ENCODE measurements around the gene PCBP3. TPM values are rescaled to one million over a fixed set of nuclear protein-coding genes. Genes with fewer than 3 reads are reported as not detected.

The PCBP3 gene
- polyA plus RNA-seq, 3 donors = 1.7 to 2.5 (median 2.4) TPM

DNA sequence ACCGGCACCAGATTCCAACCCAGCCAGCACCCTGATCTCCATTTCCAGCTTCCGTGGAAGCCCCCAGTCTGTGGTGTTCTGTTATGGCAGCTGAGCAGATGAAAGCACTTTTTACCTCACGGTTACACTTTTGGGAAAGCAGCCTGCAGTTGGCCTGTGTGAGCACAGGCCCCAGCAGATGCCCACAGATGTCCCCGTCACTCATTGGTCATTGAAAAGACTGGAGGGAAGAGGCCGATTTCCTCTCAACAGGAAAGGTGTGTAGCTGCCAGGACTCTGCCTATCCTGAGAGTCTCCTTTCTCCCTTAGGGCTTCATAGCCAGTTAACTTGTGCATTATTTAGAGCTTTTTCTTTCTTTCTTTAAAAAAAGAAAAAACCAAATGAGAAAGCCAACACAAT is 123.0 kb downstream of the PCBP3 start:
- no peak for DNase-seq (ENCODE audit: extremely low read depth in 1 of 11, low read depth in 9 of 11, low spot score in 4 of 11)

- no peak for DNase-seq (ENCODE audit: extremely low read depth in 1 of 11, low read depth in 9 of 11, low spot score in 4 of 11)
These were observed 123.8 kb downstream of the PCBP3 start for GRCh38 chr21:45767071-45768006.

DNA sequence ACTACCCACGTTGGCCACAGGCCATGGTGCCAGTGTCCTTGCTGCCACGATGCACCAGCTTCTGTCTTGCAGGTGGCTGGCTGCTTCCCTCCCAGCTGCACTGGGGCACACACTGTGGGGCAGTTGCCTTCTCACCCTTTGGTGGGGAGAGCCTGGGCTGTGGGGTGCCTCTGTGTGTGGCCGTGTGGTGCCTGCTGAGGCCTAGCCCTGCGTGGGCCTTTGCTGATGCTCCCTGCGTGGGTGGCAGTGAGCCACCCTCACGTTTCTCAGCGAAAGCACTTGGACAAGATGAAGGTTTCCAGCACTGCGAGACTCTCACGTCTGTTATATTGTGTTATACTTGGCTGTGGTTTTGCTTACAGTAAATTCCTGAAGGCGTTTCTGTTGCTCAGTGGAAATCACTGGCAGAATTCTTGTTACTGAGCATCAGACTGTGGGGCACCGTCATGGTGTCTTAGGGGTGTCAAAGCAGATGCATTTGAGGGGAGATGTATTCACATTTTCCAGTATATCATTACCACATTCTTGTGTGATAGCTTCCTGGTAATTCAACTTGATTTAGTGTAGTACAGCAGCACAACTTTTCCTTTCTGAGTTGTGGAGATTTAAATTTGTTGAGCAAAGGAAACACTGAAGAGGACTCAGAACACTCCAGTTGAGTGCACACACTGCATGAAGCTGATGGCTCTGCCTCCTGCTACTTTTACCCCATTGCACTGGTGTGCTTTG is 124.7 kb downstream of the PCBP3 start:
- DNase-seq (ENCODE audit: extremely low read depth in 1 of 11, low read depth in 9 of 11, low spot score in 4 of 11) = no peak

DNA sequence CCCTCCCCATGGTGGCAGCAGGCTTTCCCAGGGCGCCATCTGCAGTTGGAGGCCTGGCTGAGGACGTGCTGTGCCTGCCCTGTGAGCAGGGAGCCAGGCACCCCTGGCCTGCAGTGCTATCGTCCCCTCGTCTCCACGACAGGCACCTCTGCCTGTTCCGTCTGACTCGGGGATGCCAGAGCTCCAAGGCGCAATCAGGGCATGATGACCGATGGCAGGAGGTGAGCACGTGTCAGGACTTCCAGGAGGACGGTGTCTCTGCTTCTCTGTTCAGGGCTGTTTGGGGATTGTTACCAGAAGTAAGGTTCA is 125.2 kb downstream of the PCBP3 start:
- DNase-seq (ENCODE audit: extremely low read depth in 1 of 11, low read depth in 9 of 11, low spot score in 4 of 11) = no peak

DNA sequence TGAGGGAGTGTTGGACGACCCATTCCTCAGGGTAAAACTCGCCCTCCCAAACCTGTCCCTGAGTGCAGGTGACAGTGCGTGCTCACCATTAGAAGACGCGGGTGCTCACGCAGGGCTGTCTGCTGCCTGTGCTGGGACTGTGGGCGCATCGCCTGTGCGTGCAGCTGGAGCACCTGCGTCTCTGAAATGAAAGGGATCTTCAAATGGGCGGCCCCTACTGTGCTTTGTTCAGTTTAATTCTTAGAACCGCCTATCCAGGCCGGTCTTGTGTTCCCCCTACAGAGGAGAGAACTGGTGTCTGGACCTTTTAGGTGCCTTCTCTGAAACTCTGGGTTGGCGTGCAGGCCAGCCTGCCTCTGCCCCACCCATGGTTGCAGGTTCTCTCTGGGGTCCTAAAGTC is 125.8 kb downstream of the PCBP3 start:
- no peak for DNase-seq (ENCODE audit: extremely low read depth in 1 of 11, low read depth in 9 of 11, low spot score in 4 of 11)

DNA sequence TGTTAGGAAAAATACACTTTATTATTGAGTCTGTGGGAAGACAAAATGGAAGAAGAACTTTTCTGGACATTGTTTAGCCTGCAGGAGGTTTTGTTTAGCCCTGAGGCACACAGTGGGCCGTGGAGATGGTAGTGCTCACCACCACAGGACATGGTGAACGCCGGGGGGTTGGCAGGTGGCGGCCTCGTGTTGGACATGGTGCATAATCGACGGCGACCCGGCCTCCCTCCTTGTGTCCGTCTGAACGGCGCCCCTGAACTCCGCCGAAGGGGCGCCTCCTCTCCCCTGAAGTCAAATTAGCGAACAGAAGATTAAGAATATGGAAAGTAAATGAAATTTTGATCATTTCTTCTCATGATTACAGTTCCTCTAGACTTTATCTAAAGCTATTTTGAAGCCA is 126.4 kb downstream of the PCBP3 start:
- DNase-seq (ENCODE audit: extremely low read depth in 1 of 11, low read depth in 9 of 11, low spot score in 4 of 11) = no peak

GRCh38 chr21:45772180-45772579 is 128.7 kb downstream of the PCBP3 start:
- DNase-seq (ENCODE audit: extremely low read depth in 1 of 11, low read depth in 9 of 11, low spot score in 4 of 11) = no peak

DNA sequence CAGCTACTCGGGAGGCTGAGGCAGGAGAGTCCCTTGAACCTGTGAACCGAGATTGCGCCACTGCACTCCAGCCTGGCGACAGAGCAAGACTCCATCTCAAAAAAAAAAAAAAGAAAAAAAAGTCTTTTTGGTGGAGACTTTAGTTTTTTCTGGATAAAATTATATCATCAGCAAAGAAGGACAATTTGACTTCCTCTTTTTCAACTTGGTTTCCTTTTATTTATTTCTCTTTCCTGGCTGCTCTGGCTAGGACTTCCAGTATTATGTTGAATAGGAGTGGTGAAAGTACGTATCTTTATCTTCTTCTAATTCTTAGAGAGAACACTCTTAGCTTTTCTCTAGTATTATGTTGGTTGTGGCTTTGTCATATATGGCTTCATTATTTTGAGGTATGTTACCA is 130.8 kb downstream of the PCBP3 start:
- DNase-seq (ENCODE audit: extremely low read depth in 1 of 11, low read depth in 9 of 11, low spot score in 4 of 11) = no peak

GRCh38 chr21:45776971-45777370 is 133.4 kb downstream of the PCBP3 start:
- DNase-seq (ENCODE audit: extremely low read depth in 1 of 11, low read depth in 9 of 11, low spot score in 4 of 11) = no peak

GRCh38 chr21:45778686-45779085 is 135.2 kb downstream of the PCBP3 start:
- no peak for DNase-seq (ENCODE audit: extremely low read depth in 1 of 11, low read depth in 9 of 11, low spot score in 4 of 11)

- no peak for DNase-seq (ENCODE audit: extremely low read depth in 1 of 11, low read depth in 9 of 11, low spot score in 4 of 11)
These were observed 135.7 kb downstream of the PCBP3 start for GRCh38 chr21:45779226-45779625.

DNA sequence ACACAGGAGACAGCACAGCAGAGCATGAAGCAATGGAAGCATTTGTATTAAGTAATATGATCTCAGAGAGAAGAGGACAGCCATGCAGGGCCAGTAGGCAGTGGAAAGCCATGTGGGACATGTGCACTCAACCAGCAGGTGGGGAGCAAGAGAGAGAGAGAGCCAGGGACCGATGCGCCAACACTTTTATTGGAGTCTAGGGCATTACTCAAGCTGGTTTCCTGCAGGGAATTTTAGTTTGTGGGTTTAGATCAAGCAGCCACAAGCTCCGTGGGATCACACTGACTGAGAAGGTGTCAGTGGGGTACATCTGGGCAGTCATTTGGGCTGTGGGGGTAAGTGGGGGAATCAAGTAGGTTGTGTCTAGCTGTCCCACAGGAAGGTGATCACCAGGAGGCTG is 137.1 kb downstream of the PCBP3 start:
- no peak for DNase-seq (ENCODE audit: extremely low read depth in 1 of 11, low read depth in 9 of 11, low spot score in 4 of 11)

- no peak for DNase-seq (ENCODE audit: extremely low read depth in 1 of 11, low read depth in 9 of 11, low spot score in 4 of 11)
These were observed 138.2 kb downstream of the PCBP3 start for GRCh38 chr21:45781741-45782140.

- no peak for DNase-seq (ENCODE audit: extremely low read depth in 1 of 11, low read depth in 9 of 11, low spot score in 4 of 11)
These were observed 143.1 kb downstream of the PCBP3 start for GRCh38 chr21:45786660-45787059.

GRCh38 chr21:45787371-45787770 is 143.8 kb downstream of the PCBP3 start:
- DNase-seq (ENCODE audit: extremely low read depth in 1 of 11, low read depth in 9 of 11, low spot score in 4 of 11) = no peak

DNA sequence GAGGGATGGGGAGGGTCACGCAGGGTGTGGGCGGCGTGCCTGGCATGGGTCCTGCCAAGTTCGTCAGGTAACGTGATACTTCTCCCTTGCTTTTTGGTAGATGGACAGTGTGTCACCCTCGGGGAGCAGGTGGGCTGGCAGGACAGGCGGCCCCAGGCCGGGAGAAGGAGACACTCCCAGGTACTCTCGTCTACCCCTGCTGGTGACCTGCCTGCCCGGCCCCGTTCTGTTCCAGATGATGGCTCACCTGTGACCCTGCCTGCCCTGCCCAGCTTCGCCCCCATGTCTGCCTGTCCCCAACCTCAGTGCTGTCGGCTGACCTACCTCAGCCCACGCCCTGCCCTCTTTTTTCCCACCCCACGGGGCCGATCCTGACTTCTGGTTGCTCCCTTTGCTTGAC is 144.7 kb downstream of the PCBP3 start:
- DNase-seq (ENCODE audit: extremely low read depth in 1 of 11, low read depth in 9 of 11, low spot score in 4 of 11) = no peak

DNA sequence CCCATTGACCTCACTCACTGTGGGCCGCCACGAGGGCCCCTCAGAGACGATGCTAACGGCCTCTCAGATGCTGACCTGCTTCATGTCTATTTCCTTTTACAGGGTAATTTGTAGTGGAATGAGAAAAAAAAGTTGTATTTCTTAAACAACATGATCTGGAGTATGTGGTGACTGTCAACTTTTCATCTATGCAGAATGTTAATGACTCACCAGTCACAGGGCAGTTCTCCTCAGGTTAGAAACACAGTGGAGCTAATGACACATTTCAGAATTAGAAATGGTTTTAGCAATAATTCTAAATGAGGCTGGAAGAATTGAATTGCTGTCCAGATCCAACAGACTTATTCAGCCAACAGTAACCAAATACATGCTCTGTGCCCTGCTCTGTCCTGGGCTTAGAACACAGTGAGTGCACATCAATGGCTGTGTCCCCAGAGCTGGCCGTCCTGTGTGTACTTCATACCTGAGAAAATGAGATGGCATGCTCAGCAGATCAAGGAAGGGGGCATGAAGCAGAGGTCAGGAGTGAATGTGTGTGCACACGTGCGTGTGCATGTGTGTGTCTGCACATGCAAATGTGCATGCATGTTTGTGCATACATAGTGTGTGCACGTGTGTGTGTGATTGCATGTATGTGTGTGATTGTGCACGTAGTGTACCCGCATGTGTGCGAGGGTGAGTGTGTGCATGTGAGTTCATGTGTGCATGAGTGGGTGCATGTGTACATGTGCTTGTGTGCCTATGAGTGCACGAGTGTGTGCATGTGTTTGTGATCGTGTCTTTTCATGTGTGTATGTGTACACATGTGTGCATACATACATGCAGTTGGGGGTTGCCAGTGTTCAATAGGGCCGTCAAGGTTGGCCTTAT is 145.3 kb downstream of the PCBP3 start:
- no peak for DNase-seq (ENCODE audit: extremely low read depth in 1 of 11, low read depth in 9 of 11, low spot score in 4 of 11)

- no peak for DNase-seq (ENCODE audit: extremely low read depth in 1 of 11, low read depth in 9 of 11, low spot score in 4 of 11)
These were observed 146.9 kb downstream of the PCBP3 start for GRCh38 chr21:45790427-45790826.

- no peak for DNase-seq (ENCODE audit: extremely low read depth in 1 of 11, low read depth in 9 of 11, low spot score in 4 of 11)
These were observed 148.3 kb downstream of the PCBP3 start for GRCh38 chr21:45791562-45792418.
